Endodermal cell (in vitro differentiated cells): Measurements from ENCODE around the gene SRRT. TPM values are rescaled to one million over a fixed set of nuclear protein-coding genes. Genes with fewer than 3 reads are reported as not detected.

ENCODE experiments used
- DNase-seq: peaks from one replicate; pipeline ENCODE4 v3.0.0-alpha.2; 2017
- H3K27ac ChIP-seq: 2 replicates; pipeline ENCODE4 v1.5.1; 2013; ENCODE audit warnings: mild to moderate bottlenecking, low read depth, low read length, moderate library complexity
- H3K27me3 ChIP-seq: 2 replicates; pipeline ENCODE4 v1.6.1; 2013; ENCODE audit warnings: mild to moderate bottlenecking, low read length, moderate library complexity; ENCODE audit not compliant: insufficient read depth, control insufficient read depth, poor library complexity, severe bottlenecking
- H3K36me3 ChIP-seq: 2 replicates; pipeline ENCODE4 v1.7.0; 2013; ENCODE audit warnings: mild to moderate bottlenecking, low read length, moderate library complexity; ENCODE audit not compliant: control insufficient read depth, insufficient read depth
- H3K4me1 ChIP-seq: one replicate; pipeline ENCODE4 v1.7.0; 2013; ENCODE audit warnings: low read length; ENCODE audit not compliant: control insufficient read depth, insufficient read depth
- H3K4me3 ChIP-seq: 2 replicates; pipeline ENCODE4 v1.5.1; 2013; ENCODE audit warnings: mild to moderate bottlenecking, low read length, moderate library complexity
- H3K9ac ChIP-seq: 2 replicates; pipeline ENCODE4 v1.6.1; 2013; ENCODE audit warnings: mild to moderate bottlenecking, low read length, moderate library complexity; ENCODE audit not compliant: poor library complexity, severe bottlenecking; ENCODE audit errors: extremely low read depth
- H3K9me3 ChIP-seq: 2 replicates; pipeline ENCODE4 v1.6.1; 2013; ENCODE audit warnings: mild to moderate bottlenecking, low read length, moderate library complexity; ENCODE audit not compliant: control insufficient read depth
- H3K27ac Mint-ChIP-seq: 2 replicates; pipeline ENCODE4 v1.8.0; 2020; ENCODE audit warnings: mixed read lengths
- H3K27me3 Mint-ChIP-seq: 2 replicates; pipeline ENCODE4 v1.8.0; 2021; ENCODE audit warnings: mild to moderate bottlenecking, mixed read lengths; ENCODE audit not compliant: insufficient read depth
- H3K36me3 Mint-ChIP-seq: 2 replicates; pipeline ENCODE4 v1.8.0; 2020; ENCODE audit warnings: low read depth, mixed read lengths
- H3K4me1 Mint-ChIP-seq: 2 replicates; pipeline ENCODE4 v1.8.0; 2020; ENCODE audit warnings: mixed read lengths
- H3K4me3 Mint-ChIP-seq: 2 replicates; pipeline ENCODE4 v1.8.0; 2020; ENCODE audit warnings: mild to moderate bottlenecking, moderate library complexity, mixed read lengths
- H3K9me3 Mint-ChIP-seq: 2 replicates; pipeline ENCODE4 v1.8.0; 2020; ENCODE audit warnings: mild to moderate bottlenecking, mixed read lengths
- WGBS, 2 experiments: methylation state at CpG; one replicate each; pipeline versions ENCODE4 v1.1.5 to v1.1.7; 2013; ENCODE audit warnings: missing lambda C conversion rate in 2 of 2, mixed read lengths in 1 of 2; ENCODE audit not compliant: insufficient coverage in 1 of 2, insufficient read length in 1 of 2; 5-methylcytosine and 5-hydroxymethylcytosine counted together
- total RNA-seq, 2 donors: library from RNA; stranded (reverse); fragmentation: NEBNext Ultra II Directional in 1 of 2; extraction: Animal tissue kit (Norgen Biotek cat#: 25700) in 1 of 2; gene quantifications; 2 replicates in 1 of 2; 3 replicates in 1 of 2; pipeline ENCODE4 v1.2.1, GENCODE V29; 2021
- TF ChIP-seq, protein P1 (sequence below): fragments of 200-600 bp; sonication (generic); conservative IDR thresholded peaks from 2 replicates; pipeline ENCODE4 v1.5.0; 2021; ENCODE audit warnings: antibody characterized with exemption, mild to moderate bottlenecking

Gene SRRT
- total RNA-seq, 2 donors from 2014 or later = 186 to 236 TPM

DNA sequence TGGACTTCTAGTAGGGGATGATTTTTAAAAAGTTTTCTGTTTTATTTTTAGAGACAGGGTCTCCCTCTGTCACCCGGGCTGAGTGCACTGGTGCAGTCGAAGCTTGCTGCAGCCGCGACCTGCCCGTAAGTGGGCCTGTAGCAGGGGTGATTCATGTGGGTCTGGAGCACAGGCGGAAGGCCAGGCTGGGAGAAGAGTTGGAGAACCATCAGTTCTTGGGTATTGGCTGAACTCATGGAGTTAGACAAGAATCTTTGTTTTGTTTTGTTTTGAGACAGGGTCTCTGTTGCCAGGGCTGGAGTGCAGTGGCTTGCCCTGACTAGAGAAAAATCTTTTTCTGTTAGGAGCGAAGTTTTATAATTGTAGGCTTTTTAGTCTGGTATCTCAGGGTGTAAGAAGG, 5.7 kb downstream of the SRRT start:
- peaks cover 13% of the 10 kb centered on the region for H3K4me1 Mint-ChIP-seq
- no peak overlapping the region for H3K4me3 Mint-ChIP-seq
- H3K27me3 Mint-ChIP-seq = no peaks in the 10 kb centered on the region
- H3K36me3 Mint-ChIP-seq = peaks cover 86% of the 10 kb centered on the region
- Histone ChIP-seq H3K27me3 (no peaks in the 10 kb centered on the region), H3K36me3 (peaks cover 86% of the 10 kb centered on the region), H3K4me3 (no peak overlapping the region), H3K9ac (no peak overlapping the region), H3K4me1 (no peaks in the 10 kb centered on the region), H3K27ac (no peak overlapping the region), H3K9me3 (no peaks in the 10 kb centered on the region)
- TF ChIP-seq, protein P1, sequence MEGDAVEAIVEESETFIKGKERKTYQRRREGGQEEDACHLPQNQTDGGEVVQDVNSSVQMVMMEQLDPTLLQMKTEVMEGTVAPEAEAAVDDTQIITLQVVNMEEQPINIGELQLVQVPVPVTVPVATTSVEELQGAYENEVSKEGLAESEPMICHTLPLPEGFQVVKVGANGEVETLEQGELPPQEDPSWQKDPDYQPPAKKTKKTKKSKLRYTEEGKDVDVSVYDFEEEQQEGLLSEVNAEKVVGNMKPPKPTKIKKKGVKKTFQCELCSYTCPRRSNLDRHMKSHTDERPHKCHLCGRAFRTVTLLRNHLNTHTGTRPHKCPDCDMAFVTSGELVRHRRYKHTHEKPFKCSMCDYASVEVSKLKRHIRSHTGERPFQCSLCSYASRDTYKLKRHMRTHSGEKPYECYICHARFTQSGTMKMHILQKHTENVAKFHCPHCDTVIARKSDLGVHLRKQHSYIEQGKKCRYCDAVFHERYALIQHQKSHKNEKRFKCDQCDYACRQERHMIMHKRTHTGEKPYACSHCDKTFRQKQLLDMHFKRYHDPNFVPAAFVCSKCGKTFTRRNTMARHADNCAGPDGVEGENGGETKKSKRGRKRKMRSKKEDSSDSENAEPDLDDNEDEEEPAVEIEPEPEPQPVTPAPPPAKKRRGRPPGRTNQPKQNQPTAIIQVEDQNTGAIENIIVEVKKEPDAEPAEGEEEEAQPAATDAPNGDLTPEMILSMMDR = no peak
- peak overlapping the region; percentile 30 for H3K27ac Mint-ChIP-seq
- WGBS, 2 experiments = 98% methylated on average over 7 of the region's 7 CpGs; no CpG with 5 or more reads in 1 of the 2 experiments
- no peak for DNase-seq
- H3K9me3 Mint-ChIP-seq = no peaks in the 10 kb centered on the region

DNA sequence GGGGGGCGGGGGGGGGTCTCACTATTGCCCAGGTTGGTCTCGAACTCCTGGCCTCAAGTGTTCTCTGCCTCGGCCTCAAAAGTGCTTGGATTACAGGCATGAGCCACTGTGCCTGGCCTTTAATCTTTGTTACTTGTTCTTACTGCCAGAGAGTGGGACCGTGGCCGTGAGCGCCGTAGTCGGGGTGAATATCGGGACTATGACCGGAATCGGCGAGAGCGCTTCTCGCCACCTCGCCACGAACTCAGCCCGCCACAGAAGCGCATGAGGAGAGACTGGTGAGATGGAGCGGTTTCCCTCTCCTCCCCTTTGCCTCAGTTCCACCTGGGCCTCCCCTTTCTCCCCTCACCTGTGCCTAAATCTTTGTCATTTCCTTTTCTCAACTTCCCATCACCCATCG, 6.2 kb downstream of the SRRT start:
- Histone ChIP-seq H3K4me3 (no peak overlapping the region), H3K27ac (no peak overlapping the region), H3K4me1 (no peaks in the 10 kb centered on the region), H3K9me3 (no peaks in the 10 kb centered on the region), H3K9ac (no peak overlapping the region), H3K27me3 (no peaks in the 10 kb centered on the region), H3K36me3 (peaks cover 90% of the 10 kb centered on the region)
- H3K9me3 Mint-ChIP-seq = no peaks in the 10 kb centered on the region
- H3K4me3 Mint-ChIP-seq = no peak overlapping the region
- H3K36me3 Mint-ChIP-seq = peaks cover 88% of the 10 kb centered on the region
- peaks cover 10% of the 10 kb centered on the region for H3K4me1 Mint-ChIP-seq
- TF ChIP-seq, protein P1 = no peak
- H3K27ac Mint-ChIP-seq = no peak overlapping the region
- WGBS, 2 experiments = 97 to 98% methylated on average over 10 to 20 of the region's 20 CpGs
- no peak for DNase-seq
- H3K27me3 Mint-ChIP-seq = no peaks in the 10 kb centered on the region

DNA sequence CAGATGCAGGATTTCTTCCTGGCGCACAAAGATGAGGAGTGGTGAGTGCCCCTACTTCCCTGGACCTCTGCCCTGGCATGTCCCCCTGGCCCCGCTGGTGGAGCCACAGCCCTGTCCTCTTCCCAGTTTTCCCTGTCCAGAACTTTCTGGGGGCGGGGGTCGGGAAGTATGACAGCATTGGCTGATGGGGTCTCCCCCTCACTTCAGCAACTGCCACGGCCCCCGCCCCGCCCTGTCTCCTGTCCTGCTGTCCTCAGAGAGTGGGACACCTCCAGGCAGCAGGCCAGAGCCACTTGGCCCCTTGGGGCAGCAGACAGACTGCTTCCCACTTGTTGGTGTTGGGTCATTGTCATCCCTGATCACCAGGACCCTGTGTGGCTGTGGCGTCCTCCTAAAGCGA, 7.3 kb downstream of the SRRT start:
- peaks cover 91% of the 10 kb centered on the region for H3K36me3 Mint-ChIP-seq
- WGBS, 2 experiments = 95 to 100% methylated on average over 1 to 9 of the region's 9 CpGs

More for the DNA sequence above, 7.3 kb downstream of the SRRT start:
- Mint-ChIP-seq H3K27ac (peak overlapping the region; percentile 5), H3K9me3 (no peaks in the 10 kb centered on the region), H3K4me3 (no peak overlapping the region), H3K27me3 (no peaks in the 10 kb centered on the region), H3K4me1 (peaks cover 10% of the 10 kb centered on the region)
- Histone ChIP-seq H3K4me3 (no peak overlapping the region), H3K9me3 (no peaks in the 10 kb centered on the region), H3K36me3 (peaks cover 92% of the 10 kb centered on the region), H3K27me3 (no peaks in the 10 kb centered on the region), H3K4me1 (no peaks in the 10 kb centered on the region), H3K27ac (no peak overlapping the region), H3K9ac (no peak overlapping the region)
- TF ChIP-seq, protein P1 = no peak
- DNase-seq = no peak
